CD8-positive, alpha-beta memory T cell (primary cell): ENCODE results near the gene GGT7. TPM values are rescaled to one million over a fixed set of nuclear protein-coding genes. Genes with fewer than 3 reads are reported as not detected.
A peak's percentile ranks its signal among the peaks of the same experiment; 100 is the strongest.

Experiments
- CTCF ChIA-PET: fragments of 350-600 bp; sonication (Branson Sonifier 250); formaldehyde crosslinking; loops from one replicate; lab custom pipeline; 2021; ENCODE audit warnings: antibody characterized with exemption; lab: Charles Lee
- POLR2A ChIA-PET: fragments of 350-600 bp; sonication (Branson Sonifier 250); formaldehyde crosslinking; loops from one replicate; lab custom pipeline; 2021; ENCODE audit warnings: antibody characterized with exemption; lab: Charles Lee
- DNase-seq, 5 donors: peaks; one replicate each; pipeline versions ENCODE4 v3.0.0 to v3.0.0-alpha.2; 2020 to 2022; ENCODE audit warnings: mixed read lengths in 1 of 5
- H3K27ac ChIP-seq: one replicate; pipeline ENCODE4 v1.7.0; 2013; ENCODE audit warnings: low read depth, mild to moderate bottlenecking, low read length, moderate library complexity
- H3K27me3 ChIP-seq: 2 replicates; pipeline ENCODE4 v1.7.0; 2013; ENCODE audit warnings: low read length, mild to moderate bottlenecking; ENCODE audit not compliant: insufficient read depth, poor library complexity, severe bottlenecking
- H3K36me3 ChIP-seq: 2 replicates; pipeline ENCODE4 v1.7.0; 2013; ENCODE audit warnings: mild to moderate bottlenecking, low read length, moderate library complexity; ENCODE audit not compliant: insufficient read depth
- H3K4me1 ChIP-seq: 2 replicates; pipeline ENCODE4 v1.7.0; 2013; ENCODE audit warnings: mild to moderate bottlenecking, low read length, moderate library complexity; ENCODE audit not compliant: insufficient read depth
- H3K4me3 ChIP-seq: 2 replicates; pipeline ENCODE4 v1.7.0; 2013; ENCODE audit warnings: mild to moderate bottlenecking, low read length
- H3K9me3 ChIP-seq: 2 replicates; pipeline ENCODE4 v1.7.0; 2013; ENCODE audit warnings: mild to moderate bottlenecking, low read length
- H3K27ac Mint-ChIP-seq, 8 donors: one replicate each; pipeline ENCODE4 v1.8.0; 2020 to 2021; ENCODE audit warnings: mixed read lengths in 8 of 8, mild to moderate bottlenecking in 6 of 8, inconsistent platforms in 3 of 8, moderate library complexity in 3 of 8
- H3K27me3 Mint-ChIP-seq, 2 donors: one replicate each; pipeline ENCODE4 v1.8.0; 2020 to 2021; ENCODE audit warnings: mixed read lengths in 2 of 2, mild to moderate bottlenecking in 1 of 2, moderate library complexity in 1 of 2
- H3K36me3 Mint-ChIP-seq, 3 donors: one replicate each; pipeline ENCODE4 v1.8.0; 2020 to 2021; ENCODE audit warnings: mixed read lengths in 3 of 3, inconsistent platforms in 1 of 3, mild to moderate bottlenecking in 1 of 3
- H3K4me1 Mint-ChIP-seq, 3 donors: one replicate each; pipeline ENCODE4 v1.8.0; 2020 to 2021; ENCODE audit warnings: mixed read lengths in 3 of 3, inconsistent platforms in 1 of 3, mild to moderate bottlenecking in 1 of 3
- H3K4me3 Mint-ChIP-seq, 7 donors: one replicate each; pipeline ENCODE4 v1.8.0; 2020 to 2021; ENCODE audit warnings: mixed read lengths in 7 of 7, mild to moderate bottlenecking in 6 of 7, moderate library complexity in 4 of 7, inconsistent platforms in 2 of 7
- H3K9me3 Mint-ChIP-seq, 5 donors: one replicate each; pipeline ENCODE4 v1.8.0; 2020 to 2022; ENCODE audit warnings: mixed read lengths in 5 of 5, mild to moderate bottlenecking in 3 of 5, moderate library complexity in 2 of 5, inconsistent platforms in 1 of 5
- polyA plus RNA-seq: library from polyadenylated mRNA; unstranded; fragments of 300-500 nt; fragmentation: Illumina TruSeq; gene quantifications from one replicate; pipeline ENCODE4 v1.2.3, GENCODE V29; 2021
- total RNA-seq, 2 experiments: library from RNA; stranded (reverse); gene quantifications; one replicate each; pipeline ENCODE4 v1.2.3, GENCODE V29; 2021

The GGT7 gene
- total RNA-seq, result 1 to 10 TPM; 8.2 to 10.0 TPM
- 1.7 TPM for polyA plus RNA-seq

- H3K36me3 Mint-ChIP-seq, result no peaks in the 10 kb centered on the region
Measured at GRCh38 chr20:34872622-34873224, at the start of gene GGT7. GGT7 (minus strand) TSS chr20:34872856; CDS start chr20:34872815, 41 bp downstream.

GRCh38 chr20:34921436-34921835, 48.8 kb upstream of the GGT7 start:
- H3K27me3 ChIP-seq, result no peaks in the 10 kb centered on the region
- H3K9me3 Mint-ChIP-seq, result no peaks in the 10 kb centered on the region
- no peak overlapping the region for H3K4me3 Mint-ChIP-seq
- H3K9me3 ChIP-seq, result no peaks in the 10 kb centered on the region
- DNase-seq, result no peak
- H3K36me3 Mint-ChIP-seq, result peaks cover 4 to 17% (median 5%) of the 10 kb centered on the region in 3 donors
- no peak overlapping the region for H3K27ac ChIP-seq
- ChIA-PET CTCF (no interaction called here), POLR2A (no interaction called here)
- no peaks in the 10 kb centered on the region for H3K36me3 ChIP-seq
- H3K4me3 ChIP-seq, result no peak overlapping the region
- H3K4me1 ChIP-seq, result peaks cover 15% of the 10 kb centered on the region
- H3K27ac Mint-ChIP-seq, result peak overlapping the region in 1 of 8 donors; percentile 34
- H3K4me1 Mint-ChIP-seq, result peaks cover 11 to 39% (median 21%) of the 10 kb centered on the region in 3 donors
- H3K27me3 Mint-ChIP-seq, result peaks cover 0 to 1% of the 10 kb centered on the region in 2 donors

More at GRCh38 chr20:34872622-34873224, at the start of gene GGT7:
- H3K4me3 ChIP-seq, result peak within 1 kb of the TSS; percentile 73
- no peaks in the 10 kb centered on the region for H3K27me3 ChIP-seq
- H3K36me3 ChIP-seq, result no peaks in the 10 kb centered on the region
- Mint-ChIP-seq H3K27ac (peak within 1 kb of the TSS; percentile 36 to 92 (median 87)), H3K4me1 (peaks cover 55 to 72% (median 68%) of the 10 kb centered on the region in 3 donors), H3K27me3 (peaks cover 0 to 4% of the 10 kb centered on the region in 2 donors), H3K9me3 (no peaks in the 10 kb centered on the region), H3K4me3 (peak within 1 kb of the TSS; percentile 74 to 92 (median 86))
- peak; percentile 81 to 90 (median 86) for DNase-seq
- H3K9me3 ChIP-seq, result no peaks in the 10 kb centered on the region
- ChIA-PET CTCF (interaction anchor here (0.6 to 2.1 kb wide), 14 partner anchors 9 to 891 kb away, joined by 3 to 9 read pairs (median 4); partner anchors contain the start of genes GSS and MYH7B), POLR2A (interaction anchor here (0.6 to 1.4 kb wide), 2 partner anchors 19 to 83 kb away, joined by 3 to 4 read pairs; partner anchors contain the start of genes GSS and MYH7B)
- H3K4me1 ChIP-seq, result peaks cover 49% of the 10 kb centered on the region
- peak within 1 kb of the TSS; percentile 20 for H3K27ac ChIP-seq

- peaks cover 12% of the 10 kb centered on the region for H3K4me1 ChIP-seq
- peaks cover 9 to 27% (median 18%) of the 10 kb centered on the region in 3 donors for H3K4me1 Mint-ChIP-seq
- H3K4me3 ChIP-seq, result no peak overlapping the region
- peaks cover 0 to 1% of the 10 kb centered on the region in 2 donors for H3K27me3 Mint-ChIP-seq
- peak overlapping the region in 1 of 8 donors; percentile 0 for H3K27ac Mint-ChIP-seq
- no peaks in the 10 kb centered on the region for H3K36me3 ChIP-seq
- H3K27ac ChIP-seq, result no peak overlapping the region
- DNase-seq, result no peak
- peaks cover 2 to 7% (median 2%) of the 10 kb centered on the region in 3 donors for H3K36me3 Mint-ChIP-seq
- H3K9me3 ChIP-seq, result no peaks in the 10 kb centered on the region
- no peaks in the 10 kb centered on the region for H3K9me3 Mint-ChIP-seq
- ChIA-PET CTCF (no interaction called here), POLR2A (no interaction called here)
- no peaks in the 10 kb centered on the region for H3K27me3 ChIP-seq
- H3K4me3 Mint-ChIP-seq, result no peak overlapping the region
Measured at GRCh38 chr20:34920055-34920454, 47.4 kb upstream of the GGT7 start.

- Mint-ChIP-seq H3K27ac (peak overlapping the region in 2 of 8 donors; percentile 47 to 68), H3K4me1 (peaks cover 9 to 27% (median 18%) of the 10 kb centered on the region in 3 donors), H3K36me3 (peaks cover 0 to 4% (median 0%) of the 10 kb centered on the region in 3 donors), H3K4me3 (no peak overlapping the region), H3K9me3 (no peaks in the 10 kb centered on the region), H3K27me3 (peaks cover 0 to 1% of the 10 kb centered on the region in 2 donors)
- no peaks in the 10 kb centered on the region for H3K9me3 ChIP-seq
- POLR2A ChIA-PET, result no interaction called here
- no peak for DNase-seq
- CTCF ChIA-PET, result no interaction called here
- no peak overlapping the region for H3K27ac ChIP-seq
- no peaks in the 10 kb centered on the region for H3K27me3 ChIP-seq
- H3K4me1 ChIP-seq, result peaks cover 12% of the 10 kb centered on the region
- no peaks in the 10 kb centered on the region for H3K36me3 ChIP-seq
- no peak overlapping the region for H3K4me3 ChIP-seq
Measured at GRCh38 chr20:34916774-34917354, 44.2 kb upstream of the GGT7 start.

- Histone ChIP-seq H3K9me3 (no peaks in the 10 kb centered on the region), H3K4me1 (peaks cover 12% of the 10 kb centered on the region), H3K27ac (no peak overlapping the region), H3K4me3 (no peak overlapping the region), H3K36me3 (no peaks in the 10 kb centered on the region), H3K27me3 (no peaks in the 10 kb centered on the region)
- ChIA-PET CTCF (no interaction called here), POLR2A (no interaction called here)
- peaks cover 0 to 1% of the 10 kb centered on the region in 2 donors for H3K27me3 Mint-ChIP-seq
- H3K4me1 Mint-ChIP-seq, result peaks cover 9 to 27% (median 18%) of the 10 kb centered on the region in 3 donors
- H3K4me3 Mint-ChIP-seq, result no peak overlapping the region
- no peak for DNase-seq
- no peaks in the 10 kb centered on the region for H3K9me3 Mint-ChIP-seq
- H3K36me3 Mint-ChIP-seq, result peaks cover 0 to 3% (median 0%) of the 10 kb centered on the region in 3 donors
- H3K27ac Mint-ChIP-seq, result no peak overlapping the region
Measured at GRCh38 chr20:34915749-34916455, 43.2 kb upstream of the GGT7 start.

GRCh38 chr20:34915131-34915530, 42.5 kb upstream of the GGT7 start:
- H3K27me3 ChIP-seq, result no peaks in the 10 kb centered on the region
- CTCF ChIA-PET, result interaction anchor here (1.2 kb wide), 1 partner anchor 8 kb away, joined by 3 read pairs; no protein-coding TSS in a partner anchor
- no peak overlapping the region for H3K4me3 ChIP-seq
- H3K4me1 ChIP-seq, result peaks cover 12% of the 10 kb centered on the region
- H3K36me3 ChIP-seq, result no peaks in the 10 kb centered on the region
- no peak overlapping the region for H3K27ac ChIP-seq
- POLR2A ChIA-PET, result no interaction called here
- Mint-ChIP-seq H3K4me1 (peaks cover 9 to 27% (median 18%) of the 10 kb centered on the region in 3 donors), H3K9me3 (no peaks in the 10 kb centered on the region), H3K27ac (peak overlapping the region in 3 of 8 donors; percentile 25 to 42 (median 33)), H3K27me3 (peaks cover 0 to 1% of the 10 kb centered on the region in 2 donors), H3K4me3 (no peak overlapping the region), H3K36me3 (peaks cover 0 to under 1% (median 0%) of the 10 kb centered on the region in 3 donors)
- no peaks in the 10 kb centered on the region for H3K9me3 ChIP-seq
- no peak for DNase-seq

GRCh38 chr20:34907616-34908469, 35.2 kb upstream of the GGT7 start:
- CTCF ChIA-PET, result no interaction called here
- Histone ChIP-seq H3K36me3 (no peaks in the 10 kb centered on the region), H3K27me3 (no peaks in the 10 kb centered on the region), H3K4me3 (no peak overlapping the region), H3K9me3 (no peaks in the 10 kb centered on the region), H3K4me1 (peaks cover 6% of the 10 kb centered on the region), H3K27ac (no peak overlapping the region)
- H3K27me3 Mint-ChIP-seq, result no peaks in the 10 kb centered on the region
- peaks cover 1 to 8% (median 5%) of the 10 kb centered on the region in 3 donors for H3K4me1 Mint-ChIP-seq
- H3K27ac Mint-ChIP-seq, result peak overlapping the region in 3 of 8 donors; percentile 1 to 30 (median 14)
- no peak for DNase-seq
- POLR2A ChIA-PET, result no interaction called here
- no peaks in the 10 kb centered on the region for H3K36me3 Mint-ChIP-seq
- no peaks in the 10 kb centered on the region for H3K9me3 Mint-ChIP-seq
- H3K4me3 Mint-ChIP-seq, result no peak overlapping the region
